OCI-LY7 (cell line): ENCODE measurements around the gene CNKSR2. TPM values are rescaled to one million over a fixed set of nuclear protein-coding genes. Genes with fewer than 3 reads are reported as not detected.

Experiments used
- BruUV-seq: library from RNA; stranded (reverse); fragments of 400-500 nt; replicated peaks from 2 replicates; lab custom pipeline; 2021; lab: Mats Ljungman, UMichigan
- CTCF ChIA-PET: fragments of 300-600 bp; sonication (Branson Sonifier 250); formaldehyde crosslinking; loops from one replicate; lab custom pipeline; 2022; ENCODE audit warnings: antibody characterized with exemption; ENCODE audit not compliant: unreplicated experiment; lab: Charles Lee
- POLR2A ChIA-PET: fragments of 300-600 bp; sonication (Branson Sonifier 250); formaldehyde crosslinking; loops from one replicate; lab custom pipeline; 2022; ENCODE audit warnings: antibody characterized with exemption; lab: Charles Lee
- DNase-seq: peaks from one replicate; pipeline ENCODE4 v3.0.0-alpha.2; 2015; ENCODE audit warnings: low spot score
- H2AFZ ChIP-seq: fragments of 200-600 bp; sonication (generic), shearing (Covaris generic); 2 replicates; pipeline ENCODE4 v1.6.1; 2014; ENCODE audit warnings: mild to moderate bottlenecking, antibody characterized with exemption, low read length, moderate library complexity
- H3K27ac ChIP-seq: fragments of 200-600 bp; sonication (generic); 2 replicates; pipeline ENCODE4 v1.5.1; 2014; ENCODE audit warnings: mixed run types, low read depth, mild to moderate bottlenecking, moderate library complexity, low read length, inconsistent platforms; ENCODE audit not compliant: poor library complexity, severe bottlenecking
- H3K36me3 ChIP-seq: fragments of 200-600 bp; sonication (generic); 2 replicates; pipeline ENCODE4 v1.6.1; 2014; ENCODE audit warnings: mild to moderate bottlenecking, antibody characterized with exemption, low read length, moderate library complexity, mixed read lengths; ENCODE audit not compliant: insufficient read depth
- H3K4me1 ChIP-seq: fragments of 200-600 bp; sonication (generic); 2 replicates; pipeline ENCODE4 v1.5.1; 2014; ENCODE audit warnings: mild to moderate bottlenecking, low read length; ENCODE audit not compliant: insufficient read depth, poor library complexity, severe bottlenecking
- H3K4me2 ChIP-seq: fragments of 200-600 bp; sonication (generic); 2 replicates; pipeline ENCODE4 v1.6.1; 2014; ENCODE audit warnings: mild to moderate bottlenecking, low read length
- H3K4me3 ChIP-seq: fragments of 200-600 bp; sonication (generic); 2 replicates; pipeline ENCODE4 v1.5.1; 2014; ENCODE audit warnings: mild to moderate bottlenecking, low read depth, low read length; ENCODE audit not compliant: poor library complexity, severe bottlenecking
- H3K79me2 ChIP-seq: fragments of 200-600 bp; sonication (generic); 2 replicates; pipeline ENCODE4 v1.6.1; 2016; ENCODE audit warnings: low read depth, mild to moderate bottlenecking, low read length, moderate library complexity, mixed read lengths; ENCODE audit not compliant: insufficient read depth
- H3K9me2 ChIP-seq: fragments of 200-600 bp; sonication (generic); 2 replicates; pipeline ENCODE4 v1.6.1; 2016; ENCODE audit warnings: mild to moderate bottlenecking, low read length, mixed read lengths; ENCODE audit not compliant: insufficient read depth
- H3K9me3 ChIP-seq: fragments of 200-600 bp; sonication (generic); 2 replicates; pipeline ENCODE4 v1.6.1; 2014; ENCODE audit warnings: mild to moderate bottlenecking, mixed run types, low read length, mixed read lengths
- H4K20me1 ChIP-seq: fragments of 200-600 bp; sonication (generic); 2 replicates; pipeline ENCODE4 v1.6.1; 2014; ENCODE audit warnings: mild to moderate bottlenecking, antibody characterized with exemption, low read length, moderate library complexity, mixed read lengths; ENCODE audit not compliant: insufficient read depth
- CTCF ChIP-seq: fragments of 200-600 bp; sonication (generic); conservative IDR thresholded peaks from 2 replicates; pipeline ENCODE4 v1.5.1; 2014; ENCODE audit warnings: mild to moderate bottlenecking, antibody characterized with exemption, low read length, moderate library complexity, mixed read lengths
- EZH2phosphoT487 ChIP-seq: fragments of 200-600 bp; sonication (generic); IDR thresholded peaks from 2 replicates; pipeline ENCODE4 v1.6.1; 2018; ENCODE audit warnings: low read depth, borderline replicate concordance, mild to moderate bottlenecking, mixed run types, antibody characterized with exemption, low read length, moderate library complexity, mixed read lengths
- intact Hi-C: fragments of 100-400 bp; cut with micrococcal nuclease; formaldehyde crosslinking; loops from one replicate; pipeline ENCODE4 v1.10.0; 2022; ENCODE audit not compliant: unreplicated experiment
- total RNA-seq, 2 experiments: library from RNA; depleted of rRNA in 1 of 2; stranded (reverse); fragments of >200 nt in 1 of 2; shearing (Covaris generic) in 1 of 2; gene quantifications; 2 replicates each; pipeline ENCODE4 v1.2.3, GENCODE V29; 2014 to 2022

The CNKSR2 gene
- total RNA-seq, 2 experiments from 2014 or later: not detected

- no peaks in the 10 kb centered on the region for H3K9me2 ChIP-seq
- H4K20me1 ChIP-seq: no peaks in the 10 kb centered on the region
- no peaks in the 10 kb centered on the region for H3K36me3 ChIP-seq
- H2AFZ ChIP-seq: no peak overlapping the region
- TF ChIP-seq CTCF (no peak), EZH2phosphoT487 (no peak)
- no peak overlapping the region for H3K4me3 ChIP-seq
- H3K79me2 ChIP-seq: no peaks in the 10 kb centered on the region
- no peaks in the 10 kb centered on the region for H3K4me1 ChIP-seq
- no peaks in the 10 kb centered on the region for H3K9me3 ChIP-seq
- H3K4me2 ChIP-seq: no peak overlapping the region
- no peak overlapping the region for H3K27ac ChIP-seq
- no TSS peak for BruUV-seq
- no peak for DNase-seq
- CTCF ChIA-PET: no interaction called here
- intact Hi-C loops: no loop called here
- POLR2A ChIA-PET: interaction anchor here (0.5 to 0.6 kb wide), 2 partner anchors 9 to 210 kb away, joined by 3 to 4 read pairs; no protein-coding TSS in a partner anchor
These were observed 309.7 kb downstream of the CNKSR2 start for GRCh38 chrX:21683941-21684340.

GRCh38 chrX:21691512-21692018 is 317.3 kb downstream of the CNKSR2 start:
- no peaks in the 10 kb centered on the region for H3K9me2 ChIP-seq
- H3K9me3 ChIP-seq: no peaks in the 10 kb centered on the region
- H3K27ac ChIP-seq: no peak overlapping the region
- H3K4me2 ChIP-seq: no peak overlapping the region
- DNase-seq: no peak
- ChIA-PET POLR2A (no interaction called here), CTCF (no interaction called here)
- no TSS peak for BruUV-seq
- no peaks in the 10 kb centered on the region for H3K4me1 ChIP-seq
- H2AFZ ChIP-seq: no peak overlapping the region
- TF ChIP-seq EZH2phosphoT487 (no peak), CTCF (no peak)
- no peaks in the 10 kb centered on the region for H3K79me2 ChIP-seq
- H4K20me1 ChIP-seq: no peaks in the 10 kb centered on the region
- intact Hi-C loops: no loop called here
- no peak overlapping the region for H3K4me3 ChIP-seq
- no peaks in the 10 kb centered on the region for H3K36me3 ChIP-seq

- no peak overlapping the region for H3K4me2 ChIP-seq
- intact Hi-C loops: no loop called here
- BruUV-seq: no TSS peak
- no peaks in the 10 kb centered on the region for H4K20me1 ChIP-seq
- H3K4me1 ChIP-seq: no peaks in the 10 kb centered on the region
- ChIA-PET POLR2A (no interaction called here), CTCF (no interaction called here)
- no peak overlapping the region for H2AFZ ChIP-seq
- H3K27ac ChIP-seq: no peak overlapping the region
- TF ChIP-seq EZH2phosphoT487 (no peak), CTCF (no peak)
- H3K9me2 ChIP-seq: no peaks in the 10 kb centered on the region
- no peaks in the 10 kb centered on the region for H3K79me2 ChIP-seq
- DNase-seq: no peak
- no peaks in the 10 kb centered on the region for H3K36me3 ChIP-seq
- H3K9me3 ChIP-seq: no peaks in the 10 kb centered on the region
- H3K4me3 ChIP-seq: no peak overlapping the region
These were observed 324.1 kb downstream of the CNKSR2 start for GRCh38 chrX:21698272-21698671.
